ENCODE measurements around the gene DUSP6. TPM values are rescaled to one million over a fixed set of nuclear protein-coding genes. Genes with fewer than 3 reads are reported as not detected.

DUSP6 gene
- total RNA-seq (2022; extraction: Qiagen RNA extraction; ENCODE audit: low read depth) = 7.5 to 10.0 TPM (median 7.9 TPM) in 5 replicates

GRCh38 chr12:89352492-89353187 lies at the start of gene DUSP6:
DUSP6 (minus strand) TSS chr12:89352501; CDS start chr12:89352039, 462 bp downstream.

Other genes starting within 250 kb of the DUSP6 start
- 3.6 to 6.8 TPM (median 5.5 TPM) in 5 replicates for gene GALNT4, start 172.3 kb upstream of the DUSP6 start, total RNA-seq (2022; extraction: Qiagen RNA extraction; ENCODE audit: low read depth)
- 9.8 to 13.2 TPM (median 12.7 TPM) in 5 replicates for gene POC1B, start 173.5 kb upstream of the DUSP6 start, total RNA-seq (2022; extraction: Qiagen RNA extraction; ENCODE audit: low read depth)